NCI-H446 (cell line): ENCODE results near the gene ZFYVE16.
"Not testable (repeated sequence)": the region's sequence is repeated elsewhere in the genome, so short reads cannot be mapped to it uniquely, and the experiment has no call there.

Source experiments
- DNase-seq, 2 experiments: peaks; one replicate each; lab custom pipeline; 2025; lab: John Stamatoyannopoulos, UW

Gene ZFYVE16

DNA sequence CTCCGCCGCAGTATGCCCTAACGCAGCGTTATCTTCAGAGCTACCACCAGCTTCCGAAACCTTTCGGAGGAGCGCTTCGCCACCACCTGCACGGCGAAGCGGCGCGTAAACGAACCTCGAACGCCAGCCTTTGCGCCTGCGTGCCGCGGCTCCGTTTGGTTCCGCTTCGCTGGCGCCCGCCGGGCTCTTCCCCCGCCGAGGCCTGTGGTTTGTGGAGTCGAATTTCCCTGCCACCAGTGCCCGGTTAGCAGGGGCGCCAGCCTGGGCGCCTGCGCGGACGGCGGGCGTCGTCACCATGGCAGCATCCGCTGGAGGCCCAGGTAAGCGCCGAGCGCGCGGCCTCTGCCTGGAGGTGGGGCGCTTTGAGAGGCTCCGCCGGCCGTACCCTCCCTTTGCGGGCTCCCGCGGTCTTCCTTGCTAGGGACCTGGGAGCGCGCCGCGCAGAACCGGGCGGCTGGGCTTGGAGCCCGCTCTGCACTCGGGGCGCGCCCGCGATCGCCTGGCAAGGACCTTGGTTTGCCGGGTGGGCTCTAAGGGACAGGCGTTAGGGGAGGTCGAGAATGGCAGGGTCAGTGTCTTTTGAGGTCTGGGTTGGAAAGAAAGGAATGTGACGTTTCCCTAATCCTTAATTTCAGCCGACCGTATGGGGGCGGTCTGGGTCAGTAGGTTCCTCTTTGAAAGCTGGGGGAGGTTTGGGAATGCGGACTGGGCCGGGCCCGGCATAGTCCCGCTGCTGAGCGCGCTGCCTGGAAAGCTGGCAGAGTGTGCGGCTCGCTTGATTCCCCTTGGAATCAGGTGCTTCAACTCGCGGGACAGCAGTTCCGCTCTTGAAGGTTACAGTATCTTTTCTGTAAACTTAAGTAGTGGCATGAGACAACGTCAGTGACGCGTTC, 80.2 kb downstream of the ZFYVE16 start, which contains the start of gene FAM151B:
FAM151B (plus strand) TSS at position 272 of the 893 bp plus-strand sequence; CDS start at position 296, 24 bp downstream.
- peak; percentile 80 to 95 for DNase-seq

DNA sequence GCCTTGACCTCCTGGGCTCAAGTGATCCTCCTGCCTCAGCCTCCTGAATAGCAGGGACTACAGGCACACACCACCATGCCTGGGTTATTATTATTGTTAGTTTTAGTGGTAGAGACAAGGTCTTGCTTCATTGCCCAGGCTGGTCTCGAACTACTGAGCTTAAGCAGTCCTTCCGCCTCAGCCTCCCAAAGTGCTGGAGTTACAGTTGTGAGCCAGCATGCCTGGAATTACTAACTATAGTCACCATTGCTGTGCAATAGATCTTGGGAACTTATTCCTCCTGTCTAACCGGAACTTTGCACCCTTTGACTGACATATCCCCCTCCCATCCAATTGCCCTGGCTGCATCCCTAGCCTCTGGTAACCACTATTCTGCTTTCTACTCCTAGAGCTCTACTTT, 83.4 kb downstream of the ZFYVE16 start:
- DNase-seq: no peak

DNA sequence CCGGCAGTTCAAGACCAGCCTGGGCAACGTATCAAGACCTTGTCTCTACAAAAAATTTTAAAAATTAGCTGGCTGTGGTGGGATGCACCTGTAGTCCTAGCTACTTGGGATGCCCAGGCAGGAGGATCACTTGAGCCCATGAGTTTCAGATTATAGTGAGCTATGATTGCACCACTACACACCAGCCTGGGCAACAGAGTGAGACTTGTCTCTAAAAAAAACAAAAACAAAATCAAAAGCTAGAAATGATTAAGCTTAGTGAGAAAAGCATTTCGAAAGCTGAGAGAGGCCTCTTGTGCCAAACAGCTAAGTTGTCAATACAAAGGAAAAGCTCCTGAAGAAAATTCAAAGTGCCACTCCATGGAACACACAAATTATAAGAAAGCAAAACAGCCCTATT, 84.9 kb downstream of the ZFYVE16 start:
- DNase-seq: no peak

DNA sequence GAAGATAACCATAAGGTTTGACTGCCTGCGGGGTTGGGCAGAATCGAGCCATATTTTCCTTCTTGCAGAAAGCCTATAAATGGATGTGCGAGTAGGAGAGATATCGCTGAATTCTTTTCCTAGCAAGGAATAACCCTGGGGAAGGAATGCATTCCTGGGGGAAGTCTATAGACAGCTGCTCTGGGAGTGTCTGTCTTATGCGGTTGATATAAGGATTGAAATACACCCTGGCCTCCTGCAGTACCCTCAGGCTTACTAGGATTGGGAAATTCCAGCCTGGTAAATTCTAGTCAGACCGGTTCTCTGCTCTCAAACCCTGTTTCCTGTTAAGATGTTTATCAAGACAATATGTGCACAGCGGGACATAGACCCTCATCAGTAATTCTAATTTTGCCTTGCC, 85.6 kb downstream of the ZFYVE16 start:
- DNase-seq: not testable (repeated sequence)

DNA sequence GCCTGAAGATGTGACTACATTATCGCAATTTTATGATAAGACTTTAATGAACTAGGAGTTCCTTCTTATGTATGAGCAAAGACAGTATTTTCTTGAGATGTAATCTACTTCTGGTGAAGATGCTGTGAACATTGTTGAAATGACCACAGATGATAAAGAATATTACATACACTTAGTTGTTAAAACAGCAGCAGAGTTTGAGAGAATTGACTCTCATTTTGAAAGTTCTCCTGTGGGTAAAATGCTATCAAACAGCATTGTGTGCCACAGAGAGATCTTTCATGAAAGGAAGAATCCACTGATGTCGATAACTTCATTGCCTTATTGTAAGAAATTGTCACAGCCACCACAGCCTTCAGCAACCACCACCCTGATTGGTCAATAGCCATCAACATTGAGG, 88.0 kb downstream of the ZFYVE16 start:
- DNase-seq: no peak

DNA sequence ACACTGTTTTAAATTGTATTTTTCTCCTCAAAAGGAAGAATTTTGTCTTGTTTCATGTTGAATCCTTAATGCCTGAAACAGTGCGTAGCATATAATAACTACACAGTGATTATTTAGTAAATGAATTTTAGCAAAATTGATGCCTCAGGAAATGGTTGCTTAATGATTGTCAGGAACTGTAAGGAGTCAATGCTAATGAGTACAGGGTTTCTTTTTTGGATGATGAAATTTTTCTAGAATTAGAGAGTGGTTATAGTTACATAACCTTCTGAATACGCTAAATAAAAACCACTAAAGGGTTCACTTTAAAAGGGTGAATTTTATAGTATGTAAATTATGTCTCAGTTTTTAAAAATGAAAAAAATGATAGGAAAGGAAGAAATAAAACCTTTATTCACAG, 94.9 kb downstream of the ZFYVE16 start:
- DNase-seq: no peak

DNA sequence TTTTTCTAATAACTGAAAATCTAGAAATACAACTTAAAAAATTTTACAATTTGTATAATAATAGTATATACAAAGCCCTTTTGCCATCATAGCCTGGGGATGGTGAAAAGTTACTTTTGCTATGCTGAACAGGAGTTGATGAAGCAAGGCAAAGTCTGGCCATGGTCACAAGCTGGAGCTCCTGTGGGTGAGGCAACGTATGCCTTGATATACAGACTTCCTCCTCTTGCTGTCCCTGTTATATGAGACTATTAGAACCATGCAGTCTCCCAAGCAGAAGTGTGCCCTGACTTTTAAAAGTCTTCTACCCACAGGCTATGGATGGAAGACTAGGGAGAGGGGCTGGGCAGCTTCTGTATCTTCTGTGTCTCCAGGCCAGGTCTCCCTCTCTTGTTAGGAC, 95.8 kb downstream of the ZFYVE16 start:
- no peak for DNase-seq

DNA sequence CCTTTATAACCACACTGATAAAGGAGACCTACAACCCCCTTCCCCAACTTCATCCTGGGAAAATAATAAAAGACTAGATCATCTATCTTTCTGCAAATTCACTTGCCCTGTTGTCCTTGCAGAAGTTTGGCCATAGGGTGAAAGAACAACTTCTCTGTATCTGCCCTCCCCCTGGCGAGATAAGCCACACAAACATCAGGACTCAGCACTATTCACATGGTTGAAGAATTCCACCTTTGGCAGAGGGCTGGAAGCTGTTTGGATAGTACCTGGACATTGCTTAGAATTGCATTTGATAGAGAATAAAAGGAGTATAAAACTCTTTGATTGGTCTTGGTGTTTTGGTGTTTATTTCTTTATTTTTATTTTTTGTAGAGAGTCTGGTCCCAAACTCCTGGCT, 97.0 kb downstream of the ZFYVE16 start:
- DNase-seq: no peak

DNA sequence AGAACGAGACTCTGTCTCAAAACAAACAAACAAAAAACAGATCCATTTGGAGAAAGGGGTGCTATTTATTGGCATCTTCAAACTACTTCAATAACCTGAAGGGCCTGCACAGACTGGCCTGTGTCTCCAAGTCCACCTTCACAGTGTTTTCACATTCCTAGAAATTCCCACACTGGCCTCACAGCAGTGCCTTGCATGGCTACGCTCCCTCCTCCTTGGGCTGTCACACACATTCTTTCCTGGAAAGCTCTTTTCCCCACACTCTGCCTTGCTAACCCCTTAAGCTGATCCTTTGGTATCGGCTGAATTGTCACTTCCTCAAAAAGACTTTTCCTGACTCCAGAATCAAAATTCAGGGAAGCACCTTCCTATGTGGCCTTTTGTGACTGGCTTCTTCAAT, 99.8 kb downstream of the ZFYVE16 start:
- no peak for DNase-seq

DNA sequence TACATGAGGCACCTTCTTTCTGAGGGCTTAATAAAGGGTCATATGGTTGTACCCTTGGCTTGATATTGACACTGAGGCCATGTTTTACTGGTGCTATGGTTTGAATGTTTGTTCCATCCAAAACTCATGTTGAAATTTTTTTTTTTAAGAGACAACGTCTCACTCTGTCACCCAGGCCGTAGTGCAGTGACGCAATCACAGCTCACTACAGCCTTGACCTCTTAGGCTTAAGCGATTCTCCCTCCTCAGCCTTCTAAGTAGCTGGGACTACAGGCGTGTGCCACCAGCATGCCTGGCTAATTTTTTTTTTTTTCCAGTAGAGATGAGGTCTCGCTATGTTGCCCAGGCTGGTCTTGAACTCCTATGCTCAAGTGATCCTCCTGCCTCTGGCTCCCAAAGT, 101.0 kb downstream of the ZFYVE16 start:
- DNase-seq: no peak

DNA sequence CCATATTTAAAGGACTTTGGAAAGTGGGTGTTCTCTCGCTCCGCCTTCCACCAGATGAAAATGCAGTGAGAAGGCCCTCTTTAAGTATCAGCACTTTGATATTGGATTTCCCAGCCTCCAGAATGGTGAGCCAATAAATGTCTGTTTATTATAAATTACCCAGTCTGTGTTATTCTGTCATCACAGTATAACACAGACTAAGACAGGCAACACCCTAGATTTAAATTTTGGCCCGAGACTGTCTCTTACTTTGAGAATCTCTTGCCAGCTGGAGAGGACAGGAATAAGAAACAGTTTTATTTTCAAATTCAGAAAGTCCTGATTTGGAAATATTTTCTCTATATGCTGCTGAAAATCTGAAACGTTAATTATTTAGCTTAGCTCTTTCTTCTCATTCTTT, 101.5 kb downstream of the ZFYVE16 start:
- DNase-seq: no peak

DNA sequence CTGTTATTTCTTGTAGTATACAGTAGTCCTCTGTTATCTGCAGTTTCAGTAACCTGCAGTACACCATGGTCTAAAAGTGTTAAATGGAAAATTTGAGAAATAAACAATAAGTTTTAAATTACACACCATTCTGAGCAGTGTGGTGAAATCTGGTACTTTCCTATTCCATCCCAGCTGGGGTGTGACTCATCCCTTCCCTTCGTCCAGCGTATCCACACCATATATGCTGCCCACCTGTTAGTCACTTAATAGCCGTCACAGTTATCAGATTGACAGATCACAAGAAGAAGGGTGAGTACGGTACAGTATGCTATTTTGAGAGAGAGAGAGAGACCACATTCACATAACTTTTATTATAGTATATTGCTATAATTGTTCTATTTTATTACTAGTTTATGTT, 109.0 kb downstream of the ZFYVE16 start:
- no peak for DNase-seq
